PFSK-1 (cell line): ENCODE data around the gene CHPF2.

ENCODE experiments used
- FOXP2 ChIP-seq: optimal IDR thresholded peaks from 2 replicates; pipeline ENCODE3; 2011; ENCODE audit warnings: borderline replicate concordance, control low read depth, inconsistent platforms; ENCODE audit not compliant: insufficient read depth; ENCODE audit errors: extremely low read length, extremely low read depth
- POLR2AphosphoS5 ChIP-seq: IDR thresholded peaks from 2 replicates; pipeline ENCODE4 v1.6.1; 2012; ENCODE audit warnings: low read depth, mild to moderate bottlenecking, control low read depth, low read length, moderate library complexity
- REST ChIP-seq, 2 experiments: IDR thresholded peaks; 2 replicates each; pipeline versions ENCODE4 v1.6.1 to v1.8.0; 2011 to 2012; ENCODE audit warnings: low read depth in 2 of 2, low read length in 2 of 2, control low read depth in 1 of 2, inconsistent platforms in 1 of 2, mild to moderate bottlenecking in 1 of 2, moderate library complexity in 1 of 2; ENCODE audit not compliant: insufficient read depth in 1 of 2
- SIN3A ChIP-seq: IDR thresholded peaks from 2 replicates; pipeline ENCODE4 v1.6.1; 2012; ENCODE audit warnings: mild to moderate bottlenecking, low read length, moderate library complexity, borderline replicate concordance; ENCODE audit not compliant: insufficient read depth
- TAF1 ChIP-seq: IDR thresholded peaks from 2 replicates; pipeline ENCODE4 v1.6.1; 2012; ENCODE audit warnings: low read length, control low read depth, borderline replicate concordance; ENCODE audit not compliant: insufficient read depth

CHPF2 gene

DNA sequence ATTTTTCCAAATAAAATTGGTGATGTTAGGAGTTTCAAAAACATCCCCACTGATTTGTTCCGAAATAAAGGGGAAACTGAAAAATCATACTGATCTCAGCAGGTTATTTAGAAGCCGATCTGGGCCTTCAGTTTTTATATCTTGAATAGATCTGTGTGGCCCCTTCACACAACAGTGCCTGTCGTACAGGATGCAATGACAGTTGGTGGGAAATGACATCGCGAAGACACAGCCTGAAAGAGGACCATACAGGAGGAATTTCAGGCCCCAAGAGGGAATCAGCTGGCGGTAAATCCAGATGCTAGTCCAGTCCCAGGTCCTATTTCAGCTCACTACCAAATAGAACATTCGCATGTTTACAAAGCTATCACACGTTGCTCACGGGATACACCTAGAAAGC, 25.0 kb upstream of the CHPF2 start:
- TF ChIP-seq TAF1 (no peak), REST (IDR thresholded peaks at IDR 0.05; ENCODE audit: insufficient read depth in 1 of 2, low read depth in 2 of 2, low read length in 2 of 2) (no peak), FOXP2 (no peak), POLR2AphosphoS5 (no peak), SIN3A (no peak)

- TF ChIP-seq TAF1 (no peak), REST (IDR thresholded peaks at IDR 0.05; ENCODE audit: insufficient read depth in 1 of 2, low read depth in 2 of 2, low read length in 2 of 2) (no peak), SIN3A (no peak), FOXP2 (no peak), POLR2AphosphoS5 (no peak)
Observed at GRCh38 chr7:151207804-151208203, 24.5 kb upstream of the CHPF2 start.

DNA sequence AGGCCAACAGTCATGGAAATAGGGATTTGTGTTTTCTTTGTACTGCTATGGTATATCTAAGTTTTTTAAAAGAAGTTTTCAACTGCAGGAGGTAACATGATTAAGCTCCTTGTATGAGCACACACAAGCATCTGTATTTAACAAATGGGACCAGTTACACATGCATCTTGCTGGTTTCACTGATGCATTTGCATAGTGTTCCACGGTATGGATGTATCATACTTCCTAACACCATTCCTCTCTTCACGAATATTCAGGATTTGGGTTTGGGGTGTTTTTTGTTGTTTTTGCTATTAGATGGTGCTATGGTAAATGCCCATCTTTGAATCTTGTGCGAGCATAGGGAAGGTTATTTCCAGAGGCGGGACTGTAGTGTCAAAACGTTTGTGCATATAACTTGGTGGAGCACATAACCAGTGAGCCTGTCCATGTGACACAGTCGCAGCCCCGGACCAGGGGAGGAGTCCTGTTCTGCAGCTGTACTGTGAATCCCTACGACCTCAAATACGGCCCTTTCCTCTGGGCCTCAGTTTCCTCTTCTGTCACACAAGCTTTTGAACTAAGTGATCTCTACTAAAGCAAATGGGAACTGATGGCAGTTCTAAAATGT, 23.9 kb upstream of the CHPF2 start:
- no peak for TF ChIP-seq TAF1
- no peak for TF ChIP-seq FOXP2
- TF ChIP-seq REST (IDR thresholded peaks at IDR 0.05; ENCODE audit: insufficient read depth in 1 of 2, low read depth in 2 of 2, low read length in 2 of 2) = no peak
- TF ChIP-seq SIN3A = no peak
- TF ChIP-seq POLR2AphosphoS5 = no peak

DNA sequence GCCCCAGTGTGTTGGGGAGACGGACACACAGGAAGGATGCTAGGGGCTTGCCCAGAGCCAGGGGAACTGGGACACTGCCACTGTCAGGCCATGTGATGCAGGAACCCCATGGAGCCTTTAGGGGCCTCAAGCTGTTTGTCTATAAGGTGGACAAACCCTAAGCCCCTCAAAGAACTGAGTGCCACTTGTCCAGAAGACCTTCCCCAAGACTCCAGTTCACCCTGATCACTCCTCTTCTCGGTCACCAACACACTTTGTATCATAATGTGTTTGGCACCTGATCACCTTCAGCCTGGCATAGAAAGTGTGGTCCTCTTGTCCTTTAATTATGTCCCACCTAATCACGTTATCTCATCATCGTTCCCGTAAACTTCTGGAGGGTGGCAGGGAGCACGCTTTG, 22.7 kb upstream of the CHPF2 start:
- TF ChIP-seq SIN3A (no peak), REST (IDR thresholded peaks at IDR 0.05; ENCODE audit: insufficient read depth in 1 of 2, low read depth in 2 of 2, low read length in 2 of 2) (no peak), TAF1 (no peak), POLR2AphosphoS5 (no peak), FOXP2 (no peak)
